ENCODE data around the gene ADD2.
A peak's percentile ranks its signal among the peaks of the same experiment; 100 is the strongest.
"Not testable (repeated sequence)": the region's sequence is repeated elsewhere in the genome, so short reads cannot be mapped to it uniquely, and the experiment has no call there.

Gene ADD2

GRCh38 chr2:70655211-70655610 lies 112.8 kb downstream of the ADD2 start:
- not testable (repeated sequence) for H3K4me1 ChIP-seq (ENCODE audit: control insufficient read depth, low read length); H3K9me2 ChIP-seq (replicated peaks; ENCODE audit: control insufficient read depth, low read length); H3K4me3 ChIP-seq (ENCODE audit: low read length); H3F3A ChIP-seq (ENCODE audit: control insufficient read depth, insufficient read depth); H3K79me2 ChIP-seq (ENCODE audit: control insufficient read depth, low read length); H3K4me2 ChIP-seq (ENCODE audit: low read length); H4K20me1 ChIP-seq (ENCODE audit: control insufficient read depth, insufficient read depth, low read depth, low read length); H3K27ac ChIP-seq (ENCODE audit: low read depth, low read length); H3K36me3 ChIP-seq (ENCODE audit: control insufficient read depth, low read length); H3K9me3 ChIP-seq (ENCODE audit: control insufficient read depth, insufficient read depth, low read length)
- peak; percentile 44 for TF ChIP-seq CTCF (IDR thresholded peaks at IDR 0.05; ENCODE audit: low read depth, low read length, poor library complexity, severe bottlenecking)
- H3K27me3 ChIP-seq (ENCODE audit: control insufficient read depth, low read length): peaks cover 13% of the 10 kb centered on the region

- no peak overlapping the region for H3K27ac ChIP-seq (ENCODE audit: low read depth, low read length)
- H3K36me3 ChIP-seq (ENCODE audit: control insufficient read depth, low read length): no peaks in the 10 kb centered on the region
Measured at GRCh38 chr2:70651727-70652126, 116.3 kb downstream of the ADD2 start.

DNA sequence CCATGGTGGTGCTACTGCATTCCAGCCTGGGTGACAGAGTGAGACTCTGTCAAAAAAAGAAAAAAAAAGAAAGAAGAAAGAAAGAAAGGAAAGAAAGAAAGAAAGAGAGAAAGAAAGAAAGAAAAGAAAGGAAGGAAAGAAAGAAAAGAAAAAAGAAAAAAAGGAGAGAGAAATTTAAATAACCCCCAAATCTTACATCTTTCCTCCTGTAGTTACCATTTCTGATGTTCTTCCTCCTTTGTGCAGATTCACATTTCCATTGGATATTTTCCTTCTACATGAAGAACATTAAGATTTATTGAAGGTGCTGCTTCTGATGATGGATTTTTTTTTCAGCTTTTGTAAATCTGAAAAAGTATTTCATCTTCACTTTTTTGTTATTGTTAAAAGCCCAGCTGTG lies 117.0 kb downstream of the ADD2 start:
- Histone ChIP-seq H3K4me3 (ENCODE audit: low read length) (no peak overlapping the region), H3K27ac (ENCODE audit: low read depth, low read length) (no peak overlapping the region), H3F3A (ENCODE audit: control insufficient read depth, insufficient read depth) (no peaks in the 10 kb centered on the region), H3K4me1 (ENCODE audit: control insufficient read depth, low read length) (no peaks in the 10 kb centered on the region), H3K27me3 (ENCODE audit: control insufficient read depth, low read length) (peaks cover 9% of the 10 kb centered on the region), H3K79me2 (ENCODE audit: control insufficient read depth, low read length) (no peaks in the 10 kb centered on the region), H3K9me3 (ENCODE audit: control insufficient read depth, insufficient read depth, low read length) (no peaks in the 10 kb centered on the region), H3K4me2 (ENCODE audit: low read length) (no peak overlapping the region), H3K36me3 (ENCODE audit: control insufficient read depth, low read length) (no peaks in the 10 kb centered on the region), H4K20me1 (ENCODE audit: control insufficient read depth, insufficient read depth, low read depth, low read length) (no peaks in the 10 kb centered on the region), H3K9me2 (replicated peaks; ENCODE audit: control insufficient read depth, low read length) (no peaks in the 10 kb centered on the region)
- TF ChIP-seq CTCF (IDR thresholded peaks at IDR 0.05; ENCODE audit: low read depth, low read length, poor library complexity, severe bottlenecking) (no peak), EZH2phosphoT487 (IDR thresholded peaks at IDR 0.05; ENCODE audit: borderline replicate concordance, low read length) (no peak)

More at GRCh38 chr2:70651727-70652126, 116.3 kb downstream of the ADD2 start:
- Histone ChIP-seq H3K79me2 (ENCODE audit: control insufficient read depth, low read length) (no peaks in the 10 kb centered on the region), H3K4me2 (ENCODE audit: low read length) (no peak overlapping the region), H3F3A (ENCODE audit: control insufficient read depth, insufficient read depth) (no peaks in the 10 kb centered on the region), H3K4me1 (ENCODE audit: control insufficient read depth, low read length) (no peaks in the 10 kb centered on the region), H3K4me3 (ENCODE audit: low read length) (no peak overlapping the region), H3K9me2 (replicated peaks; ENCODE audit: control insufficient read depth, low read length) (no peaks in the 10 kb centered on the region), H4K20me1 (ENCODE audit: control insufficient read depth, insufficient read depth, low read depth, low read length) (no peaks in the 10 kb centered on the region), H3K9me3 (ENCODE audit: control insufficient read depth, insufficient read depth, low read length) (no peaks in the 10 kb centered on the region), H3K27me3 (ENCODE audit: control insufficient read depth, low read length) (peaks cover 9% of the 10 kb centered on the region)
- TF ChIP-seq EZH2phosphoT487 (IDR thresholded peaks at IDR 0.05; ENCODE audit: borderline replicate concordance, low read length) (no peak), CTCF (IDR thresholded peaks at IDR 0.05; ENCODE audit: low read depth, low read length, poor library complexity, severe bottlenecking) (no peak)

DNA sequence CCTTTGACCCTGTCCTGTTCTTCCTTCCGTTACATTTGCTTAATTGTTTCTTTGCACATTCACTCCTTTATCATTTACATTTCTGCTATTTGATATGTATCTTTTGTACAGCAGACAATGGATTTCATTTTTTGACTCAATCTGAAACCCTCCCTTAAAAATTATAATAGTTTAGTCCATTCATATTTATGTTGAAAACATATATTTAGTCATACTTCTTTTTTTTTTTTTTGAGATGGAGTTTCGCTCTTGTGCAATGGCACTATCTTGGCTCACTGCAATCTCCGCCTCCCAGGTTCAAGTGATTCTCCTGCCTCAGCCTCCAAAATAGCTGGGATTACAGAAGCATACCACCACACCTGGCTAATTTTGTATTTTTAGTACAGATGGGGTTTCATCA lies 119.0 kb downstream of the ADD2 start:
- Histone ChIP-seq H3K4me3 (ENCODE audit: low read length) (no peak overlapping the region), H3K27ac (ENCODE audit: low read depth, low read length) (no peak overlapping the region), H3K27me3 (ENCODE audit: control insufficient read depth, low read length) (peaks cover 9% of the 10 kb centered on the region), H3K36me3 (ENCODE audit: control insufficient read depth, low read length) (no peaks in the 10 kb centered on the region), H3F3A (ENCODE audit: control insufficient read depth, insufficient read depth) (no peaks in the 10 kb centered on the region), H3K4me1 (ENCODE audit: control insufficient read depth, low read length) (no peaks in the 10 kb centered on the region), H3K4me2 (ENCODE audit: low read length) (no peak overlapping the region), H3K9me3 (ENCODE audit: control insufficient read depth, insufficient read depth, low read length) (no peaks in the 10 kb centered on the region), H3K79me2 (ENCODE audit: control insufficient read depth, low read length) (no peaks in the 10 kb centered on the region), H4K20me1 (ENCODE audit: control insufficient read depth, insufficient read depth, low read depth, low read length) (no peaks in the 10 kb centered on the region), H3K9me2 (replicated peaks; ENCODE audit: control insufficient read depth, low read length) (no peaks in the 10 kb centered on the region)
- TF ChIP-seq EZH2phosphoT487 (IDR thresholded peaks at IDR 0.05; ENCODE audit: borderline replicate concordance, low read length) (no peak), CTCF (IDR thresholded peaks at IDR 0.05; ENCODE audit: low read depth, low read length, poor library complexity, severe bottlenecking) (no peak)

Measured in DOHH2 (cell line).